Heart right ventricle (tissue), 16 donors: Measurements from ENCODE around the gene RASD2. TPM values are rescaled to one million over a fixed set of nuclear protein-coding genes. Genes with fewer than 3 reads are reported as not detected.
"Not testable (repeated sequence)": the region's sequence is repeated elsewhere in the genome, so short reads cannot be mapped to it uniquely, and the experiment has no call there.

ENCODE experiments used
- ATAC-seq, 8 donors: fragments of 200-7000 bp; cut with Tn5 transposase; one replicate each; pipeline ENCODE4 v1.9.1; 2020; ENCODE audit warnings: mild to moderate bottlenecking in 8 of 8, moderate library complexity in 8 of 8, moderate number of reproducible peaks in 1 of 8
- DNase-seq, 2 donors: peaks; one replicate each; pipeline ENCODE4 v3.0.0-alpha.2; 2020
- H3K27ac ChIP-seq, 10 donors: fragments of 200-600 bp; sonication (generic) in 2 of 10; one replicate each; pipeline versions ENCODE4 v1.5.0 to v1.8.0; 2020 to 2022; ENCODE audit warnings: mild to moderate bottlenecking in 3 of 10
- H3K27me3 ChIP-seq, 7 donors: fragments of 200-600 bp; one replicate each; pipeline ENCODE4 v1.8.0; 2021 to 2022; ENCODE audit warnings: mild to moderate bottlenecking in 2 of 7
- H3K36me3 ChIP-seq, 9 donors: fragments of 200-600 bp; sonication (generic) in 1 of 9; one replicate each; pipeline versions ENCODE4 v1.5.0 to v1.8.0; 2020 to 2022; ENCODE audit warnings: mild to moderate bottlenecking in 2 of 9
- H3K4me1 ChIP-seq, 9 donors: fragments of 200-600 bp; sonication (generic) in 1 of 9; one replicate each; pipeline versions ENCODE4 v1.5.0 to v1.8.0; 2020 to 2022; ENCODE audit warnings: mild to moderate bottlenecking in 4 of 9
- H3K4me3 ChIP-seq, 10 donors: fragments of 200-600 bp; sonication (generic) in 2 of 10; one replicate each; pipeline versions ENCODE4 v1.5.0 to v1.8.0; 2020 to 2022; ENCODE audit warnings: mild to moderate bottlenecking in 7 of 10, moderate library complexity in 2 of 10
- H3K9me3 ChIP-seq, 11 donors: fragments of 200-600 bp in 10 of 11; sonication (generic) in 2 of 11; one replicate each; pipeline versions ENCODE4 v1.5.0 to v1.8.0; 2013 to 2022; ENCODE audit warnings: mild to moderate bottlenecking in 2 of 11, control low read depth in 1 of 11, moderate library complexity in 1 of 11
- WGBS, 2 donors: extraction: QIAGEN DNeasy Blood & Tissue Kit; methylation state at CpG; one replicate each; pipeline ENCODE4 v1.1.7; 2013; ENCODE audit warnings: inconsistent platforms in 1 of 2; 5-methylcytosine and 5-hydroxymethylcytosine counted together
- intact Hi-C, 10 donors: fragments of 100-400 bp; cut with DNase I; formaldehyde crosslinking; loops; one replicate each; pipeline versions ENCODE4 v1.11.1 to v1.14.2; 2022
- polyA plus RNA-seq, 2 donors: library from polyadenylated mRNA; stranded (reverse); fragments of 200-250 nt; gene quantifications; one replicate each; pipeline ENCODE4 v1.2.3, GENCODE V29; 2013
- total RNA-seq, 10 donors: library from RNA; stranded (reverse); fragmentation: NEBNext Ultra II Directional in 3 of 10; extraction: Animal tissue kit (Norgen Biotek cat#: 25700) in 3 of 10; gene quantifications; one replicate each; pipeline versions ENCODE4 v1.2.1 to v1.2.4, GENCODE V29; 2021 to 2023
- TF ChIP-seq, protein P1 (sequence below), 9 donors: fragments of 200-600 bp; sonication (generic) in 2 of 9; IDR thresholded peaks; one replicate each; pipeline versions ENCODE4 v1.5.0 to v1.8.0; 2021 to 2022; ENCODE audit warnings: antibody characterized with exemption in 9 of 9, mild to moderate bottlenecking in 5 of 9, moderate library complexity in 1 of 9
- donor health status: Arrhythmogenic right ventricular cardiomyopathy.
- donor health status: ischemic (EF 13 %, LVEDD 7.1; RV severe dilation, severe dysfunction).
- donor health status: healthy with polysubstance abuse.
- donor health status: DM: no; HTN: yes; CAD: no.
- donor health status: DM: no; HTN: no; CAD: no.
- donor health status: ischemic (EF 25% LVEDD 6.9; RV normal size, moderate dysfunction).
- donor health status: ischemic (EF 25% LVEDD 5.7; RV mildly dilated, moderate dysfunction).
- donor health status: healthy.
- donor health status: DM: yes; HTN: yes; CAD: no.
- donor health status: Ischemic cardiomyopathy.
- donor health status: ischemic (EF 35%, LVEDD 5.7; RV mildly dilated, moderate dysfunction).
- donor health status: nonischemic (EF 11% LVEDD 7.7; RV severe dilation, severe dysfunction).
- donor health status: DM: yes; HTN: yes; CAD: no.
- donor health status: PGD.
- donor health status: ischemic (EF 29% LVEDD 5.4; RV normal size, mild dysfunction).
- donor health status: nonischemic (EF 23%, LVEDD 6.1; RV moderate dilation, normal function).

The RASD2 gene
- total and polyA plus RNA-seq, 12 donors, result 1.4 to 9.9 (median 3.6) TPM

DNA sequence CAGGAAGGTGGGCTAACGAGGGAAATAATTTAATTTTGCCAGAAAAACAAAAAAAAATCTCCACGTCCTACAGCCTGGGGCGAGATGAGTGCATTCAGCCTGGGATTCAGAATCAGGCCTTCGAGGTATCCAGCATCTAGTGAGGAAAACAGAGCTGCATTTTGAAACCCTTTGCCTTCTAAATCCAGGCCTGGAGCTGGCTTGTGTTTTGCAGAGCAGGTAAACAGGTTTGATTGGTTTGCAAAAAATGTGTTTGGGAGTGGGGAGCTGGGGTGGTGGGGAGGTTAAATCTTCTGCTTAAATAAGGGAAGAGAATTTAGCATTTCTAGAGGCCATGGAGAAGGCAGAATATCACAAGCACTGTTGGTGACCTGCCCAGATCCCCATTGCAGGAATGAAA is 29.7 kb upstream of the RASD2 start:
- H3K36me3 ChIP-seq, result no peaks in the 10 kb centered on the region
- intact Hi-C loops, result no loop called here
- no peak for DNase-seq
- H3K27me3 ChIP-seq, result peaks cover 0 to 8% (median 0%) of the 10 kb centered on the region in 7 donors
- H3K4me1 ChIP-seq, result no peaks in the 10 kb centered on the region
- H3K27ac ChIP-seq, result no peak overlapping the region
- ATAC-seq, result no peak
- 85% methylated on average over 4 of the region's 4 CpGs for WGBS, 2 donors
- no peaks in the 10 kb centered on the region for H3K9me3 ChIP-seq
- TF ChIP-seq, protein P1, sequence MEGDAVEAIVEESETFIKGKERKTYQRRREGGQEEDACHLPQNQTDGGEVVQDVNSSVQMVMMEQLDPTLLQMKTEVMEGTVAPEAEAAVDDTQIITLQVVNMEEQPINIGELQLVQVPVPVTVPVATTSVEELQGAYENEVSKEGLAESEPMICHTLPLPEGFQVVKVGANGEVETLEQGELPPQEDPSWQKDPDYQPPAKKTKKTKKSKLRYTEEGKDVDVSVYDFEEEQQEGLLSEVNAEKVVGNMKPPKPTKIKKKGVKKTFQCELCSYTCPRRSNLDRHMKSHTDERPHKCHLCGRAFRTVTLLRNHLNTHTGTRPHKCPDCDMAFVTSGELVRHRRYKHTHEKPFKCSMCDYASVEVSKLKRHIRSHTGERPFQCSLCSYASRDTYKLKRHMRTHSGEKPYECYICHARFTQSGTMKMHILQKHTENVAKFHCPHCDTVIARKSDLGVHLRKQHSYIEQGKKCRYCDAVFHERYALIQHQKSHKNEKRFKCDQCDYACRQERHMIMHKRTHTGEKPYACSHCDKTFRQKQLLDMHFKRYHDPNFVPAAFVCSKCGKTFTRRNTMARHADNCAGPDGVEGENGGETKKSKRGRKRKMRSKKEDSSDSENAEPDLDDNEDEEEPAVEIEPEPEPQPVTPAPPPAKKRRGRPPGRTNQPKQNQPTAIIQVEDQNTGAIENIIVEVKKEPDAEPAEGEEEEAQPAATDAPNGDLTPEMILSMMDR (IDR thresholded peaks at IDR 0.05), result no peak
- H3K4me3 ChIP-seq, result no peak overlapping the region

DNA sequence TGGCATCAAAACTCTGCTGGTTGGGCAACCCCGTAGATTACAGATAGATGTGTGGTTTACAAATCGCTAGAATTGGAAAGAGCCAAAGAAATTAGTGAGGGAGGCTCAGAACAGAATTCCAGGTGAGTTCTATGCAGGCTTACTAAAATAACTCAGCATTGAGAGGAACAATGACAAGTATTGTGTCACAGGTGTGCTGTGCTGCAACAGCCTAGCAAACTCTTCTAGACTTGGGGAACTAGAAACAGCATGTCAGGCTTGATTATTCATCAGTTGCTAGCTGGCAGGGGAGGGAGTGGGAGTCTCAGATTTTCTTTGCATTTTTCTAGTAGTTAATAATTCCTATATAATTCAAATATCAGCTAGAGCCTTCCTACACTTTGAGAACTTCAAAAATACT is 26.3 kb upstream of the RASD2 start:
- TF ChIP-seq, protein P1 (IDR thresholded peaks at IDR 0.05), result no peak
- no peaks in the 10 kb centered on the region for H3K9me3 ChIP-seq
- no peak overlapping the region for H3K4me3 ChIP-seq
- H3K4me1 ChIP-seq, result no peaks in the 10 kb centered on the region
- H3K27ac ChIP-seq, result no peak overlapping the region
- ATAC-seq, result no peak
- H3K36me3 ChIP-seq, result no peaks in the 10 kb centered on the region
- DNase-seq, result no peak
- whole genome bisulfite sequencing, 2 donors, result 94% methylated on average over 2 of the region's 2 CpGs
- intact Hi-C loops, result no loop called here
- H3K27me3 ChIP-seq, result peaks cover 0 to 33% (median 21%) of the 10 kb centered on the region in 7 donors

DNA sequence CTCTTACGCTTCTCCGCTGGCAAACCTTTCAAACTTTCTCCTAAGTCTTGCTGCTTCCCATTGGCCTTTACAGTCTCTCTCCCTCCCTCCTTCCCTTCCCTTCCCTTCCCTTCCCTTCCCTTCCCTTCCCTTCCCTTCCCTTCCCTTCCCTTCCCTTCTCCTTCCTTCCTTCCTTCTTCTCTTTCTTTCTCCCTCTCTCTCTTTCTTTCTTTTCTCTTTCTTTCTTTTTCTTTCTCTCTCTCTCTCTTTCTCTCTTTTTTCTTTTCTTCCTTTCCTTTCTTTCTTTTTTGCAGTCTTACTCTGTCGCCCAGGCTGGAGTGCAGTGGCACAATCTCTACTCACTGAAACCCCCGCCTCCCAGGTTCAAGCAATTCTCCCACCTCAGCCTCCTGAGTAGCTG is 24.7 kb upstream of the RASD2 start:
- ATAC-seq, H3K4me3 ChIP-seq, H3K36me3 ChIP-seq, DNase-seq, H3K9me3 ChIP-seq, intact Hi-C loops, H3K4me1 ChIP-seq, H3K27ac ChIP-seq: not testable (repeated sequence)
- 94 to 97% methylated on average over 4 of the region's 4 CpGs for WGBS, 2 donors
- peaks cover 0 to 43% (median 30%) of the 10 kb centered on the region in 7 donors for H3K27me3 ChIP-seq

DNA sequence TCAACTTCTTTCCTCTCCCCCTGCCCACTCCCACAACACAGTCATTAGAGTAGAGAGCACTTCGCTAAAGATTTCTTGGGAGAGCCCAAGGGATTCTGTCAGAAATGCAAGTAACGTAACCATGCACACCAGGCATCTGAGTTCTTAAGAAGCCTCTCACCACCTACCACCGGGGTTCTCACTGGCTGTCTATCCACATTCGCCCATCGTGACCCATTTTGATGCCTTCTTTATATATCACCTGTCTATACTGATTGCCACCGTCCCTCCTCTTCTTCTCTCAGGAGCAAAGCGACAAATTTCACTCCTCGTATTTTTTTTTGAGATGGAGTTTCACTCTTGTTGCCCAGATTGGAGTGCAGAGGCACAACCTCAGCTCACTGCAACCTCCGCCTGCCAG is 23.9 kb upstream of the RASD2 start:
- TF ChIP-seq, protein P1 (IDR thresholded peaks at IDR 0.05), result no peak
- 82 to 88% methylated on average over 9 of the region's 9 CpGs for WGBS, 2 donors
- H3K4me1 ChIP-seq, result no peaks in the 10 kb centered on the region

DNA sequence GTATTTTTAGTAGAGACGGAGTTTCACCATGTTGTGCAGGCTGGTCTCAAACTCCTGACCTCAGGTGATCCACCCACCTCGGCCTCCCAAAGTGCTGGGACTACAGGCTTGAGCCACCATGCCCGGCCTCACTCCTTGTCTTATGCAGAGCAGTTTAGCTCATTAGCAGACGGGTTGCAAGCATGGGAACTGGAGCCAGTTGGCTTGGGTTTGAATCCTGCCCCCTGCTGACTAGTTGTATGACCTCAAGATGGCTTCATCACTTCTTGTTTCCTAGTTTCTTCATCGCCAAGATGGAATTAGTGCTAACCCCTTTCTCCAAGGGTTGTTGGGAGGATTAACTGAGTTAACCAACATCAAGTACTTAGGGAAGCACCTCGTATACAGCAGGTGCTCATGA is 23.4 kb upstream of the RASD2 start:
- ATAC-seq, result no peak
- 79 to 83% methylated on average over 6 of the region's 6 CpGs for WGBS, 2 donors
- H3K4me3 ChIP-seq, result no peak overlapping the region
- DNase-seq, result no peak
- peaks cover 0 to 48% (median 30%) of the 10 kb centered on the region in 7 donors for H3K27me3 ChIP-seq
- no peaks in the 10 kb centered on the region for H3K4me1 ChIP-seq
- H3K9me3 ChIP-seq, result no peaks in the 10 kb centered on the region
- no peaks in the 10 kb centered on the region for H3K36me3 ChIP-seq
- TF ChIP-seq, protein P1 (IDR thresholded peaks at IDR 0.05), result no peak
- no peak overlapping the region for H3K27ac ChIP-seq
- intact Hi-C loops, result no loop called here

More for the DNA sequence above, 23.9 kb upstream of the RASD2 start:
- no peak overlapping the region for H3K4me3 ChIP-seq
- intact Hi-C loops, result no loop called here
- no peak for DNase-seq
- H3K9me3 ChIP-seq, result no peaks in the 10 kb centered on the region
- no peaks in the 10 kb centered on the region for H3K36me3 ChIP-seq
- ATAC-seq, result no peak
- no peak overlapping the region for H3K27ac ChIP-seq
- peaks cover 0 to 48% (median 30%) of the 10 kb centered on the region in 7 donors for H3K27me3 ChIP-seq
